ENCODE data around the gene ZNF76.

- TF ChIP-seq CTCF (IDR thresholded peaks at IDR 0.05) = no peak
- no peak for TF ChIP-seq POLR2A (IDR thresholded peaks at IDR 0.05)
- no peak for TF ChIP-seq EP300 (IDR thresholded peaks at IDR 0.05)
Observed at GRCh38 chr6:35253249-35253648, 6.3 kb upstream of the ZNF76 start.
